Neural cell (in vitro differentiated cells): ENCODE results near the gene ZBTB48. TPM values are rescaled to one million over a fixed set of nuclear protein-coding genes. Genes with fewer than 3 reads are reported as not detected.

Source experiments
- H2AFZ ChIP-seq: fragments of 200-600, 300-800 bp; sonication (generic), shearing (Covaris generic); 2 replicates; pipeline ENCODE4 v1.6.0; 2014; ENCODE audit warnings: low read depth, mild to moderate bottlenecking, antibody characterized with exemption, low read length, moderate library complexity
- H3F3A ChIP-seq: fragments of 200-600 bp; shearing (Covaris generic); 2 replicates; pipeline ENCODE4 v1.6.1; 2016; ENCODE audit warnings: mild to moderate bottlenecking, moderate library complexity, mixed read lengths, antibody characterized with exemption, low read length; ENCODE audit not compliant: insufficient read depth, poor library complexity, severe bottlenecking
- H3K27ac ChIP-seq: fragments of 200-600, 300-800 bp; sonication (generic), shearing (Covaris generic); 2 replicates; pipeline ENCODE4 v1.5.1; 2014; ENCODE audit warnings: mild to moderate bottlenecking, low read length, moderate library complexity
- H3K27me3 ChIP-seq: fragments of 300-800, 200-600 bp; sonication (generic), shearing (Covaris generic); 2 replicates; pipeline ENCODE4 v1.6.0; 2014; ENCODE audit warnings: mild to moderate bottlenecking, low read depth, low read length, moderate library complexity; ENCODE audit not compliant: insufficient read depth
- H3K36me3 ChIP-seq: fragments of 300-800, 200-600 bp; sonication (generic), shearing (Covaris generic); 2 replicates; pipeline ENCODE4 v1.5.1; 2014; ENCODE audit warnings: mild to moderate bottlenecking, antibody characterized with exemption, low read length, moderate library complexity; ENCODE audit not compliant: insufficient read depth
- H3K4me2 ChIP-seq: fragments of 300-800, 200-600 bp; sonication (generic), shearing (Covaris generic); 2 replicates; pipeline ENCODE4 v1.6.0; 2014; ENCODE audit warnings: mild to moderate bottlenecking, low read length
- H3K4me3 ChIP-seq: fragments of 300-800, 200-600 bp; sonication (generic), shearing (Covaris generic); 2 replicates; pipeline ENCODE4 v1.5.1; 2014; ENCODE audit warnings: mild to moderate bottlenecking, low read length, moderate library complexity
- H3K79me2 ChIP-seq: fragments of 200-600 bp; shearing (Covaris generic); replicated peaks from 2 replicates; pipeline ENCODE4 v1.6.0; 2014; ENCODE audit warnings: mild to moderate bottlenecking, low read length, moderate library complexity; ENCODE audit not compliant: insufficient read depth
- H3K9ac ChIP-seq: fragments of 300-800, 200-600 bp; sonication (generic), shearing (Covaris generic); 2 replicates; pipeline ENCODE4 v1.6.1; 2016; ENCODE audit warnings: mild to moderate bottlenecking, low read length, mixed read lengths
- H3K9me2 ChIP-seq: fragments of 200-600 bp; shearing (Covaris generic); 2 replicates; pipeline ENCODE4 v1.6.1; 2016; ENCODE audit warnings: mild to moderate bottlenecking, low read length, mixed read lengths; ENCODE audit not compliant: insufficient read depth
- H3K9me3 ChIP-seq: fragments of 200-600, 300-800 bp; sonication (generic), shearing (Covaris generic); 2 replicates; pipeline ENCODE4 v1.6.1; 2016; ENCODE audit warnings: mild to moderate bottlenecking, mixed run types, low read length, moderate library complexity, mixed read lengths
- H4K20me1 ChIP-seq: fragments of 200-600 bp; shearing (Covaris generic); 2 replicates; pipeline ENCODE4 v1.6.1; 2016; ENCODE audit warnings: mild to moderate bottlenecking, mixed run types; ENCODE audit not compliant: insufficient read depth
- EP300 ChIP-seq: fragments of 450-650 bp; conservative IDR thresholded peaks from 2 replicates; pipeline ENCODE4 v1.6.1; 2014; ENCODE audit warnings: antibody characterized with exemption, mild to moderate bottlenecking, moderate library complexity; ENCODE audit not compliant: poor library complexity, severe bottlenecking
- EZH2 ChIP-seq: fragments of 200-600, 300-800 bp; shearing (Covaris generic), sonication (generic); IDR thresholded peaks from 2 replicates; pipeline ENCODE4 v1.6.1; 2014; ENCODE audit warnings: antibody characterized with exemption, low read length, borderline replicate concordance, mild to moderate bottlenecking; ENCODE audit not compliant: insufficient read depth, poor library complexity, severe bottlenecking
- MXI1 ChIP-seq: fragments of 450-650 bp; conservative IDR thresholded peaks from 2 replicates; pipeline ENCODE4 v1.6.1; 2014; ENCODE audit warnings: antibody characterized with exemption, mild to moderate bottlenecking; ENCODE audit not compliant: poor library complexity, severe bottlenecking
- POLR2AphosphoS5 ChIP-seq: IDR thresholded peaks from 2 replicates; pipeline ENCODE4 v1.6.1; 2012
- RAD21 ChIP-seq: fragments of 450-650 bp; conservative IDR thresholded peaks from 2 replicates; pipeline ENCODE4 v1.6.1; 2014; ENCODE audit warnings: antibody characterized with exemption, mild to moderate bottlenecking, moderate library complexity
- REST ChIP-seq: IDR thresholded peaks from 2 replicates; pipeline ENCODE4 v1.6.1; 2012; ENCODE audit warnings: borderline replicate concordance
- SMC3 ChIP-seq: fragments of 450-650 bp; conservative IDR thresholded peaks from 2 replicates; pipeline ENCODE4 v1.6.1; 2014; ENCODE audit warnings: antibody characterized with exemption, mild to moderate bottlenecking, moderate library complexity; ENCODE audit not compliant: poor library complexity
- TAF1 ChIP-seq: IDR thresholded peaks from 2 replicates; pipeline ENCODE4 v1.6.1; 2012; ENCODE audit warnings: low read depth
- polyA plus RNA-seq: library from polyadenylated mRNA; depleted of rRNA; stranded (reverse); fragments of >200 nt; gene quantifications from 2 replicates; pipeline ENCODE4 v1.2.3, GENCODE V29; 2014
- TF ChIP-seq, protein P1 (sequence below): fragments of 450-650 bp; IDR thresholded peaks from 2 replicates; pipeline ENCODE4 v1.5.1; 2014; ENCODE audit warnings: antibody characterized with exemption, mild to moderate bottlenecking, moderate library complexity; ENCODE audit not compliant: poor library complexity, severe bottlenecking

ZBTB48 gene
- polyA plus RNA-seq, 1 donor from 2014 or later = 48.2 TPM

GRCh38 chr1:6627031-6627430, 47.2 kb downstream of the ZBTB48 start:
- Histone ChIP-seq H3K4me2 (no peak overlapping the region), H3K36me3 (no peaks in the 10 kb centered on the region), H3K9me2 (no peaks in the 10 kb centered on the region), H4K20me1 (no peaks in the 10 kb centered on the region), H3K79me2 (peaks cover 17% of the 10 kb centered on the region), H3K27me3 (no peaks in the 10 kb centered on the region), H3K4me3 (no peak overlapping the region), H3K9me3 (no peaks in the 10 kb centered on the region), H3K27ac (no peak overlapping the region), H3F3A (no peaks in the 10 kb centered on the region), H3K9ac (no peak overlapping the region), H2AFZ (no peak overlapping the region)
- TF ChIP-seq MXI1 = no peak
- TF ChIP-seq EP300 = no peak
- TF ChIP-seq POLR2AphosphoS5 = no peak
- TF ChIP-seq TAF1 = no peak
- TF ChIP-seq SMC3 = no peak
- no peak for TF ChIP-seq EZH2
- TF ChIP-seq REST = no peak
- TF ChIP-seq RAD21 = no peak
- TF ChIP-seq, protein P1, sequence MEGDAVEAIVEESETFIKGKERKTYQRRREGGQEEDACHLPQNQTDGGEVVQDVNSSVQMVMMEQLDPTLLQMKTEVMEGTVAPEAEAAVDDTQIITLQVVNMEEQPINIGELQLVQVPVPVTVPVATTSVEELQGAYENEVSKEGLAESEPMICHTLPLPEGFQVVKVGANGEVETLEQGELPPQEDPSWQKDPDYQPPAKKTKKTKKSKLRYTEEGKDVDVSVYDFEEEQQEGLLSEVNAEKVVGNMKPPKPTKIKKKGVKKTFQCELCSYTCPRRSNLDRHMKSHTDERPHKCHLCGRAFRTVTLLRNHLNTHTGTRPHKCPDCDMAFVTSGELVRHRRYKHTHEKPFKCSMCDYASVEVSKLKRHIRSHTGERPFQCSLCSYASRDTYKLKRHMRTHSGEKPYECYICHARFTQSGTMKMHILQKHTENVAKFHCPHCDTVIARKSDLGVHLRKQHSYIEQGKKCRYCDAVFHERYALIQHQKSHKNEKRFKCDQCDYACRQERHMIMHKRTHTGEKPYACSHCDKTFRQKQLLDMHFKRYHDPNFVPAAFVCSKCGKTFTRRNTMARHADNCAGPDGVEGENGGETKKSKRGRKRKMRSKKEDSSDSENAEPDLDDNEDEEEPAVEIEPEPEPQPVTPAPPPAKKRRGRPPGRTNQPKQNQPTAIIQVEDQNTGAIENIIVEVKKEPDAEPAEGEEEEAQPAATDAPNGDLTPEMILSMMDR = no peak

DNA sequence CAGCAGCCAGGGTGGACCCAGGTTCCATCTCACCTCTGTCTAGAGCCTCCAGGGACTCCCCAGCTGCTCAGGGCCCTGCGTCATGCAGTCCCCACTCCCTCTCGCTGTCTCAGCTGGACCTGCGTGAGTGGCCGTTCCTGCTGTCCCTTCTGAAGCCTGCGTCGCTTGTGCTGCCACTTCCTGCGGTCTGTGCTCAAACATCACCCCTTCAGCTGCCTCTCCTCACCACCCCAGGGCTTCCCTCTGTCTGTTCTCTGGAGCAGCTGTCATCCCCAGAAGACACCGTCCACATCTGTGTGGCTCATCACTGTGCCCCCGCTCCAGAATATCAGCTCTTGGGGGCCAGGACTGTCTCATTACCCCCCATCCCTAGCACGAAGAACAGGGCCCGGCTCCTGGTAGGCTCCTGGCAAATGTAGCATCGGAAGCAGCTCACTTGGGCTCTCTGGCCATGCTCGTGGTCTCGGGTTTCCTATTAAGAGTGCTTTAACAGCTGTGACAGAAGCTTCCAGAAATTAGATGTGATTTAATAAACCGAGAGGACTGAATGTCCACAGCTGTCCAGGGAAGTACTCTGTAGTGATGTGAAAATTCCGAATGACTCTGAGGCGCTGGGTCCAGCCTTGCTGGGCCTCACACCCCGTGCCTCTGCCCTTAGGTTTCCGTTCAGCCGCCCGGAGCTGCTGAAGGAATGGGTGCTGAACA, 48.2 kb downstream of the ZBTB48 start:
- no peaks in the 10 kb centered on the region for H3K9me2 ChIP-seq
- H3K36me3 ChIP-seq = no peaks in the 10 kb centered on the region
- H3K27me3 ChIP-seq = no peaks in the 10 kb centered on the region
- peaks cover 17% of the 10 kb centered on the region for H3K79me2 ChIP-seq
- H3K27ac ChIP-seq = no peak overlapping the region
- no peak overlapping the region for H3K4me2 ChIP-seq
- no peaks in the 10 kb centered on the region for H3F3A ChIP-seq
- no peak overlapping the region for H2AFZ ChIP-seq
- TF ChIP-seq EZH2 = no peak
- no peak for TF ChIP-seq EP300
- TF ChIP-seq, protein P1 = no peak
- no peak for TF ChIP-seq TAF1
- TF ChIP-seq SMC3 = no peak
- no peak for TF ChIP-seq RAD21
- TF ChIP-seq REST = no peak
- no peak for TF ChIP-seq MXI1
- no peak for TF ChIP-seq POLR2AphosphoS5
- H4K20me1 ChIP-seq = no peaks in the 10 kb centered on the region
- H3K9me3 ChIP-seq = no peaks in the 10 kb centered on the region
- no peak overlapping the region for H3K9ac ChIP-seq
- no peak overlapping the region for H3K4me3 ChIP-seq
